MM.1S (cell line): ENCODE measurements around the gene TOLLIP.

Experiments
- EZH2 ChIP-seq: fragments of 300-600 bp; sonication (generic); optimal IDR thresholded peaks from 2 replicates; pipeline ENCODE3; 2017; ENCODE audit warnings: low read depth, mild to moderate bottlenecking, antibody characterized with exemption, low read length, mixed read lengths
- EZH2phosphoT487 ChIP-seq: fragments of 300-600 bp; sonication (generic); IDR thresholded peaks from 2 replicates; pipeline ENCODE4 v1.6.1; 2018; ENCODE audit warnings: antibody characterized with exemption, low read length
- TF ChIP-seq, protein P1 (sequence below): fragments of 300-600 bp; sonication (generic); IDR thresholded peaks from 2 replicates; pipeline ENCODE4 v1.5.1; 2016; ENCODE audit warnings: antibody characterized with exemption, low read length, mixed read lengths

GRCh38 chr11:1287928-1288327 is 21.5 kb downstream of the TOLLIP start:
- TF ChIP-seq, protein P1, sequence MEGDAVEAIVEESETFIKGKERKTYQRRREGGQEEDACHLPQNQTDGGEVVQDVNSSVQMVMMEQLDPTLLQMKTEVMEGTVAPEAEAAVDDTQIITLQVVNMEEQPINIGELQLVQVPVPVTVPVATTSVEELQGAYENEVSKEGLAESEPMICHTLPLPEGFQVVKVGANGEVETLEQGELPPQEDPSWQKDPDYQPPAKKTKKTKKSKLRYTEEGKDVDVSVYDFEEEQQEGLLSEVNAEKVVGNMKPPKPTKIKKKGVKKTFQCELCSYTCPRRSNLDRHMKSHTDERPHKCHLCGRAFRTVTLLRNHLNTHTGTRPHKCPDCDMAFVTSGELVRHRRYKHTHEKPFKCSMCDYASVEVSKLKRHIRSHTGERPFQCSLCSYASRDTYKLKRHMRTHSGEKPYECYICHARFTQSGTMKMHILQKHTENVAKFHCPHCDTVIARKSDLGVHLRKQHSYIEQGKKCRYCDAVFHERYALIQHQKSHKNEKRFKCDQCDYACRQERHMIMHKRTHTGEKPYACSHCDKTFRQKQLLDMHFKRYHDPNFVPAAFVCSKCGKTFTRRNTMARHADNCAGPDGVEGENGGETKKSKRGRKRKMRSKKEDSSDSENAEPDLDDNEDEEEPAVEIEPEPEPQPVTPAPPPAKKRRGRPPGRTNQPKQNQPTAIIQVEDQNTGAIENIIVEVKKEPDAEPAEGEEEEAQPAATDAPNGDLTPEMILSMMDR = no peak
- TF ChIP-seq EZH2 (no peak), EZH2phosphoT487 (no peak)
